WTC11 (cell line): Measurements from ENCODE around the gene IFNL4. TPM values are rescaled to one million over a fixed set of nuclear protein-coding genes. Genes with fewer than 3 reads are reported as not detected.

Experiments
- ATAC-seq: fragments of 200-7000 bp; cut with Tn5 transposase; 2 replicates; pipeline ENCODE4 v1.10.0; 2021; ENCODE audit warnings: mild to moderate bottlenecking, moderate library complexity
- CTCF ChIA-PET: fragments of 300-600 bp; sonication (Branson Sonifier 250); formaldehyde crosslinking; loops from one replicate; lab custom pipeline; 2021; ENCODE audit warnings: antibody characterized with exemption; lab: Charles Lee
- POLR2A ChIA-PET: fragments of 350-600 bp; sonication (Branson Sonifier 250); formaldehyde crosslinking; loops from one replicate; lab custom pipeline; 2021; ENCODE audit warnings: antibody characterized with exemption; lab: Charles Lee
- DNase-seq: peaks from one replicate; pipeline ENCODE4 v3.0.0; 2021; ENCODE audit warnings: low spot score
- H3K27ac Mint-ChIP-seq: 2 replicates; pipeline ENCODE4 v1.8.0; 2021; ENCODE audit warnings: mixed read lengths
- H3K27me3 Mint-ChIP-seq: 2 replicates; pipeline ENCODE4 v1.8.0; 2021; ENCODE audit warnings: low read depth, mild to moderate bottlenecking, moderate library complexity, mixed read lengths
- H3K36me3 Mint-ChIP-seq: 2 replicates; pipeline ENCODE4 v1.8.0; 2021; ENCODE audit warnings: mixed read lengths
- H3K4me1 Mint-ChIP-seq: 2 replicates; pipeline ENCODE4 v1.8.0; 2022; ENCODE audit warnings: mixed read lengths
- H3K4me3 Mint-ChIP-seq: 2 replicates; pipeline ENCODE4 v1.8.0; 2021; ENCODE audit warnings: mild to moderate bottlenecking, moderate library complexity, mixed read lengths
- H3K9me3 Mint-ChIP-seq: 2 replicates; pipeline ENCODE4 v1.8.0; 2021; ENCODE audit warnings: mixed read lengths
- ELF4 ChIP-seq: sonication (generic); formaldehyde crosslinking; IDR thresholded peaks from 2 replicates; pipeline ENCODE4 v1.8.1; 2022; ENCODE audit warnings: low read depth, mild to moderate bottlenecking, moderate library complexity, missing genetic modification reagents
- ETV6 ChIP-seq: sonication (generic); formaldehyde crosslinking; IDR thresholded peaks from 2 replicates; pipeline ENCODE4 v1.8.1; 2022; ENCODE audit warnings: mild to moderate bottlenecking, missing genetic modification reagents
- KAT7 ChIP-seq: sonication (generic); formaldehyde crosslinking; IDR thresholded peaks from 2 replicates; pipeline ENCODE4 v1.8.1; 2023; ENCODE audit warnings: missing genetic modification reagents, mild to moderate bottlenecking, borderline replicate concordance
- NFYB ChIP-seq: sonication (generic); formaldehyde crosslinking; conservative IDR thresholded peaks from 2 replicates; pipeline ENCODE4 v1.8.0; 2022; ENCODE audit warnings: low read depth, missing genetic modification reagents
- NR3C1 ChIP-seq: sonication (generic); formaldehyde crosslinking; conservative IDR thresholded peaks from 2 replicates; pipeline ENCODE4 v1.8.1; 2023; ENCODE audit warnings: low read depth, mild to moderate bottlenecking, missing genetic modification reagents
- RELA ChIP-seq: sonication (generic); formaldehyde crosslinking; IDR thresholded peaks from 2 replicates; pipeline ENCODE4 v1.8.1; 2022; ENCODE audit warnings: missing genetic modification reagents, mild to moderate bottlenecking, borderline replicate concordance
- SOX15 ChIP-seq: fragments of 250-450 bp; sonication (Bioruptor Pico); IDR thresholded peaks from 2 replicates; pipeline ENCODE4 v1.9.0; 2021; ENCODE audit warnings: mild to moderate bottlenecking
- TEAD1 ChIP-seq: sonication (generic); formaldehyde crosslinking; IDR thresholded peaks from 2 replicates; pipeline ENCODE4 v1.8.0; 2022; ENCODE audit warnings: mild to moderate bottlenecking, missing genetic modification reagents
- ZNF219 ChIP-seq: sonication (generic); formaldehyde crosslinking; IDR thresholded peaks from 2 replicates; pipeline ENCODE4 v1.8.0; 2023; ENCODE audit warnings: missing genetic modification reagents, mild to moderate bottlenecking, borderline replicate concordance
- ZNF232 ChIP-seq: sonication (generic); formaldehyde crosslinking; IDR thresholded peaks from 2 replicates; pipeline ENCODE4 v1.8.0; 2022; ENCODE audit warnings: mild to moderate bottlenecking, missing genetic modification reagents
- ZNF281 ChIP-seq: sonication (generic); formaldehyde crosslinking; IDR thresholded peaks from 2 replicates; pipeline ENCODE4 v1.8.0; 2023; ENCODE audit warnings: mild to moderate bottlenecking, missing genetic modification reagents
- ZNF317 ChIP-seq: sonication (generic); formaldehyde crosslinking; IDR thresholded peaks from 2 replicates; pipeline ENCODE4 v1.8.1; 2023; ENCODE audit warnings: low read depth, mild to moderate bottlenecking, moderate library complexity, missing genetic modification reagents, borderline replicate concordance
- ZNF671 ChIP-seq: fragments of 250-450 bp; sonication (Bioruptor Pico); IDR thresholded peaks from 2 replicates; pipeline ENCODE4 v1.8.0; 2021; ENCODE audit warnings: mild to moderate bottlenecking
- total RNA-seq: library from RNA; stranded (reverse); gene quantifications from 3 replicates; pipeline ENCODE4 v1.2.3, GENCODE V29; 2021
- TF ChIP-seq, protein P1 (sequence below): sonication (generic); formaldehyde crosslinking; IDR thresholded peaks from 2 replicates; pipeline ENCODE4 v1.8.0; 2023; ENCODE audit warnings: missing genetic modification reagents
- TF ChIP-seq, protein P2 (sequence below): sonication (generic); formaldehyde crosslinking; IDR thresholded peaks from 2 replicates; pipeline ENCODE4 v1.8.1; 2023; ENCODE audit warnings: mild to moderate bottlenecking, missing genetic modification reagents, borderline replicate concordance
- TF ChIP-seq, protein P3 (sequence below): sonication (generic); formaldehyde crosslinking; conservative IDR thresholded peaks from 2 replicates; pipeline ENCODE4 v1.8.1; 2022; ENCODE audit warnings: mild to moderate bottlenecking, missing genetic modification reagents
- TF ChIP-seq, protein P4 (sequence below): sonication (generic); formaldehyde crosslinking; IDR thresholded peaks from 2 replicates; pipeline ENCODE4 v1.8.1; 2022; ENCODE audit warnings: mild to moderate bottlenecking, missing genetic modification reagents, moderate library complexity, borderline replicate concordance
- TF ChIP-seq, protein P5 (sequence below): sonication (generic); formaldehyde crosslinking; IDR thresholded peaks from 2 replicates; pipeline ENCODE4 v1.8.0; 2023; ENCODE audit warnings: missing genetic modification reagents, mild to moderate bottlenecking, borderline replicate concordance
- TF ChIP-seq, protein P6 (sequence below): sonication (generic); formaldehyde crosslinking; IDR thresholded peaks from 2 replicates; pipeline ENCODE4 v1.8.1; 2022; ENCODE audit warnings: missing genetic modification reagents, borderline replicate concordance
- TF ChIP-seq, protein P7 (sequence below): sonication (generic); formaldehyde crosslinking; IDR thresholded peaks from 2 replicates; pipeline ENCODE4 v1.8.1; 2023; ENCODE audit warnings: mild to moderate bottlenecking, missing genetic modification reagents, moderate library complexity

IFNL4 gene
- total RNA-seq, 1 experiment from 2014 or later: not detected

- ATAC-seq: peak; percentile 67
- peak; percentile 80 for DNase-seq
- Mint-ChIP-seq H3K4me3 (peak overlapping the region; percentile 60), H3K27ac (no peak overlapping the region), H3K9me3 (no peaks in the 10 kb centered on the region), H3K36me3 (no peaks in the 10 kb centered on the region), H3K4me1 (no peaks in the 10 kb centered on the region), H3K27me3 (peaks cover 65% of the 10 kb centered on the region)
- CTCF ChIA-PET: interaction anchor here (0.6 to 1.6 kb wide), 15 partner anchors 14 to 125 kb away, joined by 3 to 6 read pairs (median 4); partner anchors contain the start of genes IFNL1, NCCRP1 and SAMD4B
- POLR2A ChIA-PET: interaction anchor here (0.6 kb wide), 1 partner anchor 13 kb away, joined by 4 read pairs; no protein-coding TSS in a partner anchor
- no peak for TF ChIP-seq ZNF219 (CRISPR knock-in tag)
- peak; percentile 85; the same call in 1 of the 2 replicates for TF ChIP-seq ZNF281 (CRISPR knock-in tag)
- no peak for TF ChIP-seq SOX15
- TF ChIP-seq ZNF317 (CRISPR knock-in tag): 0 out of 2 replicates have a peak, but pooled peaks have one; percentile 58
- TF ChIP-seq, protein P1, sequence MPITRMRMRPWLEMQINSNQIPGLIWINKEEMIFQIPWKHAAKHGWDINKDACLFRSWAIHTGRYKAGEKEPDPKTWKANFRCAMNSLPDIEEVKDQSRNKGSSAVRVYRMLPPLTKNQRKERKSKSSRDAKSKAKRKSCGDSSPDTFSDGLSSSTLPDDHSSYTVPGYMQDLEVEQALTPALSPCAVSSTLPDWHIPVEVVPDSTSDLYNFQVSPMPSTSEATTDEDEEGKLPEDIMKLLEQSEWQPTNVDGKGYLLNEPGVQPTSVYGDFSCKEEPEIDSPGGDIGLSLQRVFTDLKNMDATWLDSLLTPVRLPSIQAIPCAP (CRISPR knock-in tag): peak; percentile 87
- no peak for TF ChIP-seq KAT7 (CRISPR knock-in tag)
- TF ChIP-seq, protein P2, sequence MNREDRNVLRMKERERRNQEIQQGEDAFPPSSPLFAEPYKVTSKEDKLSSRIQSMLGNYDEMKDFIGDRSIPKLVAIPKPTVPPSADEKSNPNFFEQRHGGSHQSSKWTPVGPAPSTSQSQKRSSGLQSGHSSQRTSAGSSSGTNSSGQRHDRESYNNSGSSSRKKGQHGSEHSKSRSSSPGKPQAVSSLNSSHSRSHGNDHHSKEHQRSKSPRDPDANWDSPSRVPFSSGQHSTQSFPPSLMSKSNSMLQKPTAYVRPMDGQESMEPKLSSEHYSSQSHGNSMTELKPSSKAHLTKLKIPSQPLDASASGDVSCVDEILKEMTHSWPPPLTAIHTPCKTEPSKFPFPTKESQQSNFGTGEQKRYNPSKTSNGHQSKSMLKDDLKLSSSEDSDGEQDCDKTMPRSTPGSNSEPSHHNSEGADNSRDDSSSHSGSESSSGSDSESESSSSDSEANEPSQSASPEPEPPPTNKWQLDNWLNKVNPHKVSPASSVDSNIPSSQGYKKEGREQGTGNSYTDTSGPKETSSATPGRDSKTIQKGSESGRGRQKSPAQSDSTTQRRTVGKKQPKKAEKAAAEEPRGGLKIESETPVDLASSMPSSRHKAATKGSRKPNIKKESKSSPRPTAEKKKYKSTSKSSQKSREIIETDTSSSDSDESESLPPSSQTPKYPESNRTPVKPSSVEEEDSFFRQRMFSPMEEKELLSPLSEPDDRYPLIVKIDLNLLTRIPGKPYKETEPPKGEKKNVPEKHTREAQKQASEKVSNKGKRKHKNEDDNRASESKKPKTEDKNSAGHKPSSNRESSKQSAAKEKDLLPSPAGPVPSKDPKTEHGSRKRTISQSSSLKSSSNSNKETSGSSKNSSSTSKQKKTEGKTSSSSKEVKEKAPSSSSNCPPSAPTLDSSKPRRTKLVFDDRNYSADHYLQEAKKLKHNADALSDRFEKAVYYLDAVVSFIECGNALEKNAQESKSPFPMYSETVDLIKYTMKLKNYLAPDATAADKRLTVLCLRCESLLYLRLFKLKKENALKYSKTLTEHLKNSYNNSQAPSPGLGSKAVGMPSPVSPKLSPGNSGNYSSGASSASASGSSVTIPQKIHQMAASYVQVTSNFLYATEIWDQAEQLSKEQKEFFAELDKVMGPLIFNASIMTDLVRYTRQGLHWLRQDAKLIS (CRISPR knock-in tag): no peak; the same call in 1 of the 2 replicates
- peak; percentile 75; the same call in 1 of the 2 replicates for TF ChIP-seq ETV6
- TF ChIP-seq, protein P3, sequence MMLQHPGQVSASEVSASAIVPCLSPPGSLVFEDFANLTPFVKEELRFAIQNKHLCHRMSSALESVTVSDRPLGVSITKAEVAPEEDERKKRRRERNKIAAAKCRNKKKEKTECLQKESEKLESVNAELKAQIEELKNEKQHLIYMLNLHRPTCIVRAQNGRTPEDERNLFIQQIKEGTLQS (CRISPR knock-in tag): no peak
- TF ChIP-seq ZNF232 (CRISPR knock-in tag): peak; percentile 97
- TF ChIP-seq RELA (CRISPR knock-in tag): peak; percentile 75; the same call in 1 of the 2 replicates
- TF ChIP-seq, protein P4, sequence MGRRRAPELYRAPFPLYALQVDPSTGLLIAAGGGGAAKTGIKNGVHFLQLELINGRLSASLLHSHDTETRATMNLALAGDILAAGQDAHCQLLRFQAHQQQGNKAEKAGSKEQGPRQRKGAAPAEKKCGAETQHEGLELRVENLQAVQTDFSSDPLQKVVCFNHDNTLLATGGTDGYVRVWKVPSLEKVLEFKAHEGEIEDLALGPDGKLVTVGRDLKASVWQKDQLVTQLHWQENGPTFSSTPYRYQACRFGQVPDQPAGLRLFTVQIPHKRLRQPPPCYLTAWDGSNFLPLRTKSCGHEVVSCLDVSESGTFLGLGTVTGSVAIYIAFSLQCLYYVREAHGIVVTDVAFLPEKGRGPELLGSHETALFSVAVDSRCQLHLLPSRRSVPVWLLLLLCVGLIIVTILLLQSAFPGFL (CRISPR knock-in tag): no peak
- TF ChIP-seq, protein P5, sequence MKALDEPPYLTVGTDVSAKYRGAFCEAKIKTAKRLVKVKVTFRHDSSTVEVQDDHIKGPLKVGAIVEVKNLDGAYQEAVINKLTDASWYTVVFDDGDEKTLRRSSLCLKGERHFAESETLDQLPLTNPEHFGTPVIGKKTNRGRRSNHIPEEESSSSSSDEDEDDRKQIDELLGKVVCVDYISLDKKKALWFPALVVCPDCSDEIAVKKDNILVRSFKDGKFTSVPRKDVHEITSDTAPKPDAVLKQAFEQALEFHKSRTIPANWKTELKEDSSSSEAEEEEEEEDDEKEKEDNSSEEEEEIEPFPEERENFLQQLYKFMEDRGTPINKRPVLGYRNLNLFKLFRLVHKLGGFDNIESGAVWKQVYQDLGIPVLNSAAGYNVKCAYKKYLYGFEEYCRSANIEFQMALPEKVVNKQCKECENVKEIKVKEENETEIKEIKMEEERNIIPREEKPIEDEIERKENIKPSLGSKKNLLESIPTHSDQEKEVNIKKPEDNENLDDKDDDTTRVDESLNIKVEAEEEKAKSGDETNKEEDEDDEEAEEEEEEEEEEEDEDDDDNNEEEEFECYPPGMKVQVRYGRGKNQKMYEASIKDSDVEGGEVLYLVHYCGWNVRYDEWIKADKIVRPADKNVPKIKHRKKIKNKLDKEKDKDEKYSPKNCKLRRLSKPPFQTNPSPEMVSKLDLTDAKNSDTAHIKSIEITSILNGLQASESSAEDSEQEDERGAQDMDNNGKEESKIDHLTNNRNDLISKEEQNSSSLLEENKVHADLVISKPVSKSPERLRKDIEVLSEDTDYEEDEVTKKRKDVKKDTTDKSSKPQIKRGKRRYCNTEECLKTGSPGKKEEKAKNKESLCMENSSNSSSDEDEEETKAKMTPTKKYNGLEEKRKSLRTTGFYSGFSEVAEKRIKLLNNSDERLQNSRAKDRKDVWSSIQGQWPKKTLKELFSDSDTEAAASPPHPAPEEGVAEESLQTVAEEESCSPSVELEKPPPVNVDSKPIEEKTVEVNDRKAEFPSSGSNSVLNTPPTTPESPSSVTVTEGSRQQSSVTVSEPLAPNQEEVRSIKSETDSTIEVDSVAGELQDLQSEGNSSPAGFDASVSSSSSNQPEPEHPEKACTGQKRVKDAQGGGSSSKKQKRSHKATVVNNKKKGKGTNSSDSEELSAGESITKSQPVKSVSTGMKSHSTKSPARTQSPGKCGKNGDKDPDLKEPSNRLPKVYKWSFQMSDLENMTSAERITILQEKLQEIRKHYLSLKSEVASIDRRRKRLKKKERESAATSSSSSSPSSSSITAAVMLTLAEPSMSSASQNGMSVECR (CRISPR knock-in tag): no peak; the same call in 1 of the 2 replicates
- TF ChIP-seq, protein P6, sequence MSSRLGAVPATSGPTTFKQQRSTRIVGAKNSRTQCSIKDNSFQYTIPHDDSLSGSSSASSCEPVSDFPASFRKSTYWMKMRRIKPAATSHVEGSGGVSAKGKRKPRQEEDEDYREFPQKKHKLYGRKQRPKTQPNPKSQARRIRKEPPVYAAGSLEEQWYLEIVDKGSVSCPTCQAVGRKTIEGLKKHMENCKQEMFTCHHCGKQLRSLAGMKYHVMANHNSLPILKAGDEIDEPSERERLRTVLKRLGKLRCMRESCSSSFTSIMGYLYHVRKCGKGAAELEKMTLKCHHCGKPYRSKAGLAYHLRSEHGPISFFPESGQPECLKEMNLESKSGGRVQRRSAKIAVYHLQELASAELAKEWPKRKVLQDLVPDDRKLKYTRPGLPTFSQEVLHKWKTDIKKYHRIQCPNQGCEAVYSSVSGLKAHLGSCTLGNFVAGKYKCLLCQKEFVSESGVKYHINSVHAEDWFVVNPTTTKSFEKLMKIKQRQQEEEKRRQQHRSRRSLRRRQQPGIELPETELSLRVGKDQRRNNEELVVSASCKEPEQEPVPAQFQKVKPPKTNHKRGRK (CRISPR knock-in tag): no peak
- TF ChIP-seq NFYB: peak; percentile 74
- no peak for TF ChIP-seq NR3C1 (CRISPR knock-in tag)
- TF ChIP-seq, protein P7, sequence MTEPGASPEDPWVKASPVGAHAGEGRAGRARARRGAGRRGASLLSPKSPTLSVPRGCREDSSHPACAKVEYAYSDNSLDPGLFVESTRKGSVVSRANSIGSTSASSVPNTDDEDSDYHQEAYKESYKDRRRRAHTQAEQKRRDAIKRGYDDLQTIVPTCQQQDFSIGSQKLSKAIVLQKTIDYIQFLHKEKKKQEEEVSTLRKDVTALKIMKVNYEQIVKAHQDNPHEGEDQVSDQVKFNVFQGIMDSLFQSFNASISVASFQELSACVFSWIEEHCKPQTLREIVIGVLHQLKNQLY: no peak
- TF ChIP-seq ELF4 (CRISPR knock-in tag): no peak
- peak; percentile 80 for TF ChIP-seq TEAD1 (CRISPR knock-in tag)
- no peak for TF ChIP-seq ZNF671 (CRISPR knock-in tag)
Measured at GRCh38 chr19:39246951-39247669, 1.5 kb downstream of the IFNL4 start.
